GM18873 (cell line): Measurements from ENCODE around the gene FAM9C.
A peak's percentile ranks its signal among the peaks of the same experiment; 100 is the strongest.
"Not testable (repeated sequence)": the region's sequence is repeated elsewhere in the genome, so short reads cannot be mapped to it uniquely, and the experiment has no call there.

Experiments used
- ATAC-seq: cut with Tn5 transposase; IDR thresholded peaks from one replicate; pipeline ENCODE4 v1.9.1; 2021; ENCODE audit warnings: mild to moderate bottlenecking, moderate library complexity, moderate number of reproducible peaks; ENCODE audit not compliant: unreplicated experiment, low FRiP score

The FAM9C gene

DNA sequence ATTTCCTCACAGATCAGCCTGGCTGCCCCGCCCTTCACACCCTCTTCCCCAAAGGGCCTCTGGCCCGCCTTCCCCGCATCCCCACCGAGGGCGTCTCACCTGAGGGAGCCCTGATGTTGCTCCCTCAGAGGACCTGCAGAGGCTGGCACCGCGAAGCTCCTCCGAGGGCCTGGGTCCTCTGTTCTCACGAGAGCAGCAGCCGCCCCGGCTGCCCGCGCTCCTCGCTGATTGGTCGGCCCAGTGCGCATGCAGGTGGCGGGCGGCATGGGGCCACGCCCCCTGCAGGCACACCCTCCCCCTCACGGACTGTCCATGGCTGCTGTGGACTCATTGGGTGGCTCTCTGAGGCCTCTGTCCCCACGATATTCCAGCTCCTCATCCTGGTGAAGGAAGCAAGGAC is at the start of gene FAM9C:
Gene FAM9C (minus strand): TSS at position 180 of the 400 bp plus-strand sequence. CDS start 831 bp downstream, outside the sequence.
- no peak for ATAC-seq

GRCh38 chrX:13093529-13094140 is 49.2 kb upstream of the FAM9C start:
- ATAC-seq = no peak

DNA sequence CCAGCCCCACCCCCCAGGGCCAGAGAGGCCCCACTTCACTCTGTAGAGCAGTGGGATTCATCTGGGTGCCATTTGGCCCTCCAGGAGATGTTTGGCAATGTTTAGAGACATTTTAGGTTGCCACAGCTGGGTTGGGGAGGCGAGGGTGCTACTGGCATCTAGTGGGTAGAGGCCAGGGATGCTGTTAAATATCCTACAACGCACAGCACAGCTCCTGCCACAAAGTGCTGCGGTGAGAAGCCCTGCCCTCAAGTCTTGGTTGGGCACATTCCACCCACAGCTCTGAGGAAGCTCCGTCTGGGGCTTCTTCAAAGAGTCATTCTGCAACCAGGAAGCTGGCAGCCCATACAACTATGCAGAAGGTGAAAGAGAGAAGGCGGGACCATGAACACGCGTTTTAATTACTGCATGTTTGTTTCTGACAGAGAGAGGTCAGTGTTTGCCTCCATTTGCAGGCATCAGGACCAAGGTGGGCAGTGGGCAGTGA is 48.1 kb upstream of the FAM9C start:
- peak; percentile 62 for ATAC-seq

GRCh38 chrX:13091111-13091765 is 46.8 kb upstream of the FAM9C start:
- ATAC-seq = no peak

DNA sequence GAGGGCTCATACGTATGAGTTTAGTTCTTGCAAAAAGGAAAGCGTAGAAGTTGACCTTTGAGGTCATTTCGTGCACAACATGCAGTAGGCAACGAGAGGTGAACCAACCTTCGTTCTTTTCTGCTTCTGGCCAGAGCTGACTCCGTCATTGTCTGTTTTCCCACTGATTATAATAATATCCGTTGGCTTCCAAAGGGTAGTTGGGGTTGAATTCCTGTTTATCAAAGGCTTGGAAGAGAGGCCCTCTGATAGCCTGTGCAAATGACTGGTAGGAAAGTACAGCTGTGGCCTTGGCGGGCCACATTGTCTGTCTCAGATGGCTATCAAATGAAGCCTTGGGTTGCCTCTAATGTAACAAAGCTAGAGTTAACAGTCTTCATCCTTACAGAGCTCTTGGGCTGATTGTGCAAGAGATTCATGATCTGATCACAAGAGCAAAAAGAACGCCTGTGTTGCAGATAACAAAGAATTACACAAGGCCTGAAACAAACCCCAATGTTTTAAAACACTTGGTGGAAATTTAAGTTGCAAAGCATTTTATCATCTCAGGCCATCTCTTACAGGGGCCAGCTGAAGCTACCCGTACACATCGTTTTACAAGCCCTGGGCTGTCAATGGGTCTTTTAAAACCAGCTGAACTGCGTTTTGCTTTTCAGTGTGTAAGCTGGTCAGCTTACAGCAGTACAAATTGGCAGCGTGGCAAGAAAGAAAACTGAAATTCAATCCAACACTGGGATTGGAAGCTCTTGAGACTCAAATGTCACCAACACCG is 46.1 kb upstream of the FAM9C start:
- no peak for ATAC-seq

GRCh38 chrX:13090027-13090338 is 45.6 kb upstream of the FAM9C start:
- no peak for ATAC-seq

DNA sequence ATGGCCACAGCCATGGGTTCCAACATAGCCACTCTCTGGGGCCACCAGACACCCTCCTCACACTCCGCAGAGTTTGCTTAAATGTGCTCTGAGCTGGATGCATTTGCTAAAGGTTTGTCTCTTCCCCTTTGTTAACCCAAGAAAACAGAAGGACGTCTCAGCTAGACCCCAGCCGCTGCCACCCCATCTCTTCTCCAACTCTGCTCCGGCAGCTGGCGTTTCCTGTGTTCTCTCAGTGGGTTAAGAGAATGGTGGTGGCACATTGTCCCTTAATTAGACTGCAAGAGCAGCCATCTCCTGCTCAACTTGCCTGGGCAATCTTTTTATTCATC is 43.7 kb upstream of the FAM9C start:
- no peak for ATAC-seq

DNA sequence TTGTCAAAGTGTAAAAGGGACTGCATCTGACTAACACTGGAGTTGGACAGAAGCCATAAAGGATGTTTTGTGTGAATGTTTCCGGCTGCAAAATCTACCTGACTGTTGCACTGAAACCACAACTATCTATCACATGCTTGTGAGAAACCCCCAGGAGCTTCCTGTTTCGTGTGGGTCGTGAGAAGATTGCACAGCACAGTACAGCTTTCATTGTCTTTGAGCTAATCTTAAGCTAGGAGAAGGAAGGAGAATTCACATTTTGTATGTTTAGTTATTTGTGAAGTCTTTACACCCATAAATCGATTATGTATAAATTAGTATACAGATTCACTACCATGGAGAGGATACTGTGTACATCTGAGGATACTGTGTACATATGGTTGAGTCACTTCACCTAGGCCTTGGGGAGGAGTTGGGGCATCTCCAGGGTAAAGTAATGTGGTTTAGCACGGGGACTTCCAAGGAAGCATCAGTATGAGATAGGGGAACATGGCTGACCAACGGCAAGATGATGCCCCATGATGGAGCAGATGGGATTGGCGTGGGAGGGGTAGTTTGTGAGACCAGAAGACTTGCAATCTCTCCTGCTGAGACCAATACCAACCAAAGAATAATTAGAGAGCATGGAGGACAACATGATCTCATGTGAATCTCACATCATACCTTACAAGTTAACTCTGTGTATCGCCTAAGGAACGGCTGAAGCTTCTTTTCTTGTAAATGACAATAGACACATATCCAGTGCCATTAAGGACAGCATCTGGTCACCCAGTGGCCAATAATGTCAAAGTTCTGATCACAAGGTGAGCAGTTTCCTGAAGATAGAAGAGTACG is 43.1 kb upstream of the FAM9C start:
- ATAC-seq = peak; percentile 77

DNA sequence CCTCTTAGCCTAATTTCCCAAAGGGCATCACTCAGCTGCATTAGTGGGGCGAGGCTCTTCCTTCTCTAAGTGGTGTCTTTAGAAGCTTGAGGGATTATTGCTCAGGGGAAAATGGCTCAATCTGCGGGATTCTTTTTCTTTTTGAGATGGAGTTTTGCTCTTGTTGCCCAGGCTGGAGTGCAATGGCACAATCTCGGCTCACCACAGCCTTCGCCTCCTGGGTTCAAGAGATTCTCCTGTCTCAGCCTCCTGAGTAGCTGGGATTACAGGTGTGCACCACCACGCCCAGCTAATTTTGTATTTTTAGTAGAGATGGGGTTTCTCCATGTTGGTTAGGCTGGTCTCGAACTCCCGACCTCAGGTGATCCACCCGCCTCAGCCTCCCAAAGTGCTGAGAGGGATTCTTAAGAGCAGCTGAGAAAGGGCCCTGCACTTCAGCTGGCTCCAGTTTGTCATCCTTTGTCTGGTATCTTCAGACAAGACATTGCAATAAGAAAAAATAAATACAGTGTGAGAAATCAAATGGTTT is 42.4 kb upstream of the FAM9C start:
- not testable (repeated sequence) for ATAC-seq

- no peak for ATAC-seq
These were observed 41.7 kb upstream of the FAM9C start for GRCh38 chrX:13086076-13086475.

DNA sequence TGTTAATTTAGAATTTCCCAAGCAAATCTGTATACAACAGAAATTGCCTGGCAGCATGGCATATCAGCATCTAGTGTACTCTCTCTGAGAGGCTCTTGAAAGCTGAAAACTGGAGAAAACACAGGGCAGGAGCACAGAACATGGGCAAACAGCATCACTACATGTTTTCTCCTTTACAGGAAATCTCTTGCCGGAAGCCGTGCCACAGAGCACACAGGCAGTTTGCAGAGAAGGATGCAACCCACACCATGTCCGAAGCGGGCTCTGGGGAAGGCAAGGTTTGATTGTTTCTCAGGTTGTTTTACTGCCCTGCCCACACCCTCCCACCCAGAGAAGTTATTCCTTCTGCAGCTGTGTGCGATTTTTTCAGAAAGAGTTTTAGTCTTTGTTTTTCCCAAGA is 41.1 kb upstream of the FAM9C start:
- no peak for ATAC-seq

DNA sequence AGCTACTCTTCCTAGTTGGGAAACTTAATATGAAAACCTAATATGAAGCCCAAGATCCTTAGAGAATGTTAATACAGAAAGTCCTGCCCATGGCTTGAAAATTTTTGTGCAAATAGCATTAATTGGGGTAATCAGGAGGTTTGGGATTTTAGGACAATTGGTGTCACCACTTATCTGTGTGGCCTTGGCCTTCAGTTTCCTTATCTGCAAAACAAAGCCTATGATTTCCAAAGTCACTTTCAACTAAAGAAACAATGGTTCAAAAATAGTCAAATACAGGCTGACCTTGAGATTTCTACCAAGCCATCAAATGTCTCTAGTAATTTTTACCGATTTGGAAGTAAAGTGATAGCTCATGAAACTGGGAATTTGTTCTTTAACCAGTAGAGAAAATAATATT is 40.2 kb upstream of the FAM9C start:
- ATAC-seq = no peak

- ATAC-seq = not testable (repeated sequence)
These were observed 39.4 kb upstream of the FAM9C start for GRCh38 chrX:13083755-13084326.

DNA sequence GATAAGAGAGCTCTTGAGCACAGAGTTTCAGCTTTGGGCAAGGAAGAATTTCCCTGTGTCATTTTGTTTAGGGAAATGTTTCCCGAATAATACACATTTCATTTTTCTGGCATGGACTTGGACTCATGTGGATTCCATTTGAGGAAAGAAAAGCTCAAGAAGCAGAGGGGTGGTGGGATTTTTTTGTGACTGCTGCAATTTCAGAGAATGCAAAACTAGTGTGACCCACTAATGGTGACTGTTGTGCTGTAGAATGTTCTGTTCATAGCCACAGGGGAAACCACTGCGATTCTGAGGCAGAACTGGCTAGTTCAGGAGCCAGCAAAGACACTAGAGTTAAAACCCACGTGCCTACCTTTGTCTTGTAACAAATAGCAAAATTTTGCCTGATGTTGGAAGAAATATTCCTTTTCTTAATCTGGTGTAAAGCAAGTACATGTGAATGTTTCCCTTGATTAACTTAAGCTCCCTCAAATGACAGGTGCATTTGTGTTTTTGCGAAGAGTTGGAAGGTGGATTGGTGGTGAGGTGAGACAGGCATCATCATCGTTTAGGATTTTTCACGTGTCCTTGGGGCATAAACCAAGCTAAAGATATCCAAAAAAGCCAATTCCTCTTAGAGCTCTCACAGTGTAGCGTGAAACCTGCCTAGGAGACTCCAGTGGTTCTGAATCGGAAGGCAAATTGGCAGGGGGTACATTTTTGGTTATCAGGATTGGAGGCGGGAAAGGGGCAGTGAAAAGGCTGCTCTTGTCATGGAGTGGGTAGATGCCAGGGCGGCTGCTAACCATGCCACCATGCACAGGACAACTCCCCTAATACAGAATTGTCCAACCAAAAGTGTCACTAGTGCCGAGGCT is 38.0 kb upstream of the FAM9C start:
- no peak for ATAC-seq

DNA sequence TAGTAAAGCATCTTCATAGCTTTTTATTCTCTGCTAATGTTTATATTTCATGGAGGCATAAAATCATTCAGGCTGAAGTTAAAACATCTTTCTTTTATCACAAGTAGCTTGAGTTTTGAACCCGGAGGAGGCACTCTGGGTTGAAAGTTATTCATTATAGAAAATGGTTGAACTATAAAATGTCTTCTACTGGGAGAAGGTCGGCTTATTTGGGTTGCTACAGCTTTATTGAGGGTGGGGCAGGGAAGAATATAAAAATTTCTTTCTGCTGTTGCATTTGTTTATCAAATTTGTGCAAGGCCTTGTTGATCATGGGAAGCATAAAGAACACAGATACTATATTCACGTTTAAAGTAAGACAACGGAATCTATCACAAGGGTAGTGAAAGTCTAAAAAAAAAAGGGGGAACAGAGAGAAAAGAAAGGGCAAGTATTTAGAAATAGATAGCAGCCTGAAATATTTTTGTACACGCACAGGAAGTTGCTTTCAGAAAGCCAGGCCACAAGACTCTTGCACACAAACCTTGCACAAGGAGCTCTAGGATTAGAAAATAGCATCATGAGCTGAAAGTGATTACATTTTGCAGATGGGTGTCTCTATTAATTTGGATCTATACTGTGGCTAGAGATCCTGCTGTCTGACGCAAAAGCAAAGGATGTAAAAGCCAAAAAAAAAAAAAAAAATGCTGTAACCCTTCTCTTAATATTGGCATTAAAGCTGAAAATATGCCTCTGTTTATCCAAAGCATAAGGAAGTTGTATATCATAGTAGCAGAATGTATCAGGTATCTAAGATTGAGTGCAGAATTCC is 37.2 kb upstream of the FAM9C start:
- peak; percentile 44 for ATAC-seq

DNA sequence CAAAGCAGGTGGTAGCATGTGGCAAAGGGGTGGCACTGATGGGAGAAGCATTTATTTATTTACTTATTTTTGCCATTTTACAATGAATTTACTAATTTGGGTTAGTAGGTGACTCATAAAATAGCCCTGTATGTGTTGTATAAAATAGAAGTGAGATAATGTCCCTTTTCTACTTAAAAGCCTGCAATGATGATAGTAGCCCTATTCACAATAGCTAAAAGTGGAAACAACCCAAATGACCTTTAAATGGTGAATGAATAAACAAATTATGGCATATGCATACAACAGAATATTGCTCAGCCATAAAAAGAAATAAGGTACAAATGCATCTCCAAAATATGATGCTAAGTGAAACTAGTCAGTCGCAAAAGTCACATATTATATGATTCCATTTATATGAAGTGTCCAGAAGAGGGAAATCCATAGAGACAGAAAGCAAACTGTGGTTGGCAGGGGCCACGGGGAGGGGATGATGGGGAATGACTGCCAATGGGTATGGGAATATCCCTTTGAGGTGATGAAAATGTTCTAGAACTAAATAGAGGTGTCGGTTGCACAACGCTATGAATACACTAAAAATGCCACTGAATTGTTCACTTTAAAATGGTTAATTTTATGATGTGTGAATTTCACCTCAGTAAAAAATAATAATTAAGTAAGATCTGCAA is 35.8 kb upstream of the FAM9C start:
- no peak for ATAC-seq

DNA sequence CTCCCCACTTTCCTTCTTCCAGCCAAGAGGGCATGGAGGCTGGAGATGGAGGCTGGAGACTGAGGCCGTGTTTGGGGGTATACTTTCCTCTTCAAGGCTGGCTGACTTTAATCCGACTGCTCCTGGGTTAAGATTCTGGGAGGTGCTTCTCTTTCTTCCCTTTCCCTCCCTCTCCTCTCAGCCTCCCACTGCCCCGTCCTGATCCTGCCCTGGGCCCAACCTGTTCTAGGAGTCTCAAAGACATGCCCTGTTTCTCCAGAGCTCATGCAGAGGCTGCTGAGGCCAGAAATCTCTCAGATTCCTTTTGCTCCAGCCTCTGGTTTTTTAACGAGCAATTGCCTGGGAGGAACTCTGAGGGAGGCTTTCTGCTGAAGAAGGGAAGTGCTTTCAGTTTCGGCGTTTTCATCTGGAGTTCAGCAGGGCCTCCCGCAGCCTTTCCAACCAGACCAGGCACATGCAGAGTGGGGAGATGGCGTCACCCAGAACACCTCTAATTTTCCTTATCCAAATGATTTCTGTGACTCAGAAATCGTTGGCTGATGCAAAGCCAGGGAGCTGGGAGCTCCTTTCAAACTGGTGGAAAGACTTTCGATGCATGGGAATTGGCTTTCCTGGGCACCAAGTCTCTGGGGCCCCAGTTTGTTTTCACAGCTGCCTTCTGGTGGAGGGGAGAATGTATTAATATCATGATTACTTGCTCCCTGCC is 34.5 kb upstream of the FAM9C start:
- no peak for ATAC-seq
